Right lobe of liver (tissue), 4 donors: ENCODE results near the gene WDR90.

Source experiments
- CTCF ChIP-seq, 4 donors: fragments of 200-600 bp in 3 of 4; fragments of 450-650 bp in 1 of 4; IDR thresholded peaks; one replicate each; pipeline versions ENCODE4 v1.5.1 to v1.8.0; 2016 to 2022; ENCODE audit warnings: antibody characterized with exemption in 4 of 4, mild to moderate bottlenecking in 2 of 4
- POLR2A ChIP-seq: fragments of 450-650 bp; IDR thresholded peaks from one replicate; pipeline ENCODE4 v1.6.1; 2017; ENCODE audit warnings: antibody characterized with exemption, mild to moderate bottlenecking
- donor health status: DM: no; HTN: no; CAD: no.
- donor health status: DM: no; HTN: no; CAD: no.
- donor health status: DM: no; HTN: yes; CAD: no.

- no peak for TF ChIP-seq CTCF (IDR thresholded peaks at IDR 0.05)
- TF ChIP-seq POLR2A = no peak
These were observed 46.4 kb downstream of the WDR90 start for GRCh38 chr16:695355-696089.
